KMS-11 (cell line): ENCODE measurements around the gene DGAT2.

Experiments used
- H2AFZ ChIP-seq: fragments of 200-600 bp; sonication (generic); 2 replicates; pipeline ENCODE4 v1.6.1; 2016; ENCODE audit warnings: antibody characterized with exemption, mixed run types, low read depth
- H3K27ac ChIP-seq: fragments of 200-600 bp; sonication (generic); 2 replicates; pipeline ENCODE4 v1.6.1; 2016; ENCODE audit warnings: mild to moderate bottlenecking, mixed run types
- H3K27me3 ChIP-seq: fragments of 200-600 bp; sonication (generic); 2 replicates; pipeline ENCODE4 v1.6.1; 2017; ENCODE audit warnings: mild to moderate bottlenecking, low read depth, mixed run types, moderate library complexity; ENCODE audit not compliant: insufficient read depth
- H3K36me3 ChIP-seq: fragments of 200-600 bp; sonication (generic); 2 replicates; pipeline ENCODE4 v1.6.1; 2017; ENCODE audit warnings: mild to moderate bottlenecking, mixed run types; ENCODE audit not compliant: insufficient read depth
- H3K4me1 ChIP-seq: fragments of 200-600 bp; sonication (generic); 2 replicates; pipeline ENCODE4 v1.6.1; 2016; ENCODE audit warnings: mild to moderate bottlenecking, low read depth, mixed run types; ENCODE audit not compliant: poor library complexity, severe bottlenecking
- H3K4me2 ChIP-seq: fragments of 200-600 bp; sonication (generic); 2 replicates; pipeline ENCODE4 v1.7.0; 2016; ENCODE audit warnings: mild to moderate bottlenecking, mixed run types
- H3K4me3 ChIP-seq: fragments of 200-600 bp; sonication (generic); IDR thresholded peaks from 2 replicates; pipeline ENCODE4 v1.6.1; 2017; ENCODE audit warnings: low read depth, low read length, mixed read lengths; ENCODE audit not compliant: insufficient read depth
- H3K79me2 ChIP-seq: fragments of 200-600 bp; sonication (generic); 2 replicates; pipeline ENCODE4 v1.6.1; 2016; ENCODE audit warnings: low read depth, mixed run types; ENCODE audit not compliant: insufficient read depth
- H3K9ac ChIP-seq: fragments of 200-600 bp; sonication (generic); 2 replicates; pipeline ENCODE4 v1.6.1; 2016; ENCODE audit warnings: mild to moderate bottlenecking, mixed run types
- H4K20me1 ChIP-seq: fragments of 200-600 bp; sonication (generic); 2 replicates; pipeline ENCODE4 v1.6.1; 2016; ENCODE audit warnings: mild to moderate bottlenecking, mixed run types; ENCODE audit not compliant: insufficient read depth
- TF ChIP-seq, protein P1 (sequence below): fragments of 200-600 bp; sonication (generic); conservative IDR thresholded peaks from 2 replicates; pipeline ENCODE4 v1.6.1; 2017; ENCODE audit warnings: low read depth, mild to moderate bottlenecking, antibody characterized with exemption, low read length, moderate library complexity, mixed read lengths

The DGAT2 gene

DNA sequence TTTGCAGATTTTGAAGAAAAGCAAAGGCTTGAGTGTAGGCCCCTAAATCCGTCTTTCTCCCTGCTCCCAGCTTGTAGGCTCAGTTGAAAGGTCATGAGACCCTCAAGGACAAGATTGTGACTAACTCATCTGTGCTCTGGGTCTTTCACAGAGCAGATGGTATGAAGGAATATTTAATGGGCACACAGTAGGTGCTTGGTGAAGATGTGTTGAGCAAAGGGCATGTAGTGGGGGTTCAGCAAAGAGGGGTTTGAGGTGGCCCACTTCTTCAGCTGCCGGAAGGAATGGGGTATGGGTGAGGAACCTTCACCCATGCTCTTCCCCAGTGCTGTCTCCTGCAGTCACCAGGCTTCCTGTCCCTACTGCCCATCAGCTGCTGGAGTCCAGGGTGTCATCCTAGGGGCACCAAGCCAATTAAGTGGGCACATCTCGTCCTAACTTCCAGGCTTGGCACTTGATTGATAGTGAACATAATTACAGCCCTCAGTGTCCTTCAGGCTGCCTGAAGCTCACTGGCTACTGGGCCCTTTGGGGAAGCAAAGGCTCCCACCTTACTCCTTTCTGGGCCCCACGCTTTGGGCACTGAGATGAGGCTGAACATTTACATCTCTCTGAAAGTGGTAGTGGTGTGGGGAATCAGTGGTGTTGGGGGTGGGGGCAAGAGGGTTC lies 15.0 kb downstream of the DGAT2 start:
- TF ChIP-seq, protein P1, sequence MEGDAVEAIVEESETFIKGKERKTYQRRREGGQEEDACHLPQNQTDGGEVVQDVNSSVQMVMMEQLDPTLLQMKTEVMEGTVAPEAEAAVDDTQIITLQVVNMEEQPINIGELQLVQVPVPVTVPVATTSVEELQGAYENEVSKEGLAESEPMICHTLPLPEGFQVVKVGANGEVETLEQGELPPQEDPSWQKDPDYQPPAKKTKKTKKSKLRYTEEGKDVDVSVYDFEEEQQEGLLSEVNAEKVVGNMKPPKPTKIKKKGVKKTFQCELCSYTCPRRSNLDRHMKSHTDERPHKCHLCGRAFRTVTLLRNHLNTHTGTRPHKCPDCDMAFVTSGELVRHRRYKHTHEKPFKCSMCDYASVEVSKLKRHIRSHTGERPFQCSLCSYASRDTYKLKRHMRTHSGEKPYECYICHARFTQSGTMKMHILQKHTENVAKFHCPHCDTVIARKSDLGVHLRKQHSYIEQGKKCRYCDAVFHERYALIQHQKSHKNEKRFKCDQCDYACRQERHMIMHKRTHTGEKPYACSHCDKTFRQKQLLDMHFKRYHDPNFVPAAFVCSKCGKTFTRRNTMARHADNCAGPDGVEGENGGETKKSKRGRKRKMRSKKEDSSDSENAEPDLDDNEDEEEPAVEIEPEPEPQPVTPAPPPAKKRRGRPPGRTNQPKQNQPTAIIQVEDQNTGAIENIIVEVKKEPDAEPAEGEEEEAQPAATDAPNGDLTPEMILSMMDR = no peak
- H3K4me2 ChIP-seq = no peak overlapping the region
- no peak overlapping the region for H3K9ac ChIP-seq
- H3K4me3 ChIP-seq = no peak overlapping the region
- H3K27ac ChIP-seq = no peak overlapping the region
- no peak overlapping the region for H2AFZ ChIP-seq
- H3K79me2 ChIP-seq = no peaks in the 10 kb centered on the region
- no peaks in the 10 kb centered on the region for H3K27me3 ChIP-seq
- H3K36me3 ChIP-seq = no peaks in the 10 kb centered on the region
- no peaks in the 10 kb centered on the region for H4K20me1 ChIP-seq
- H3K4me1 ChIP-seq = no peaks in the 10 kb centered on the region

DNA sequence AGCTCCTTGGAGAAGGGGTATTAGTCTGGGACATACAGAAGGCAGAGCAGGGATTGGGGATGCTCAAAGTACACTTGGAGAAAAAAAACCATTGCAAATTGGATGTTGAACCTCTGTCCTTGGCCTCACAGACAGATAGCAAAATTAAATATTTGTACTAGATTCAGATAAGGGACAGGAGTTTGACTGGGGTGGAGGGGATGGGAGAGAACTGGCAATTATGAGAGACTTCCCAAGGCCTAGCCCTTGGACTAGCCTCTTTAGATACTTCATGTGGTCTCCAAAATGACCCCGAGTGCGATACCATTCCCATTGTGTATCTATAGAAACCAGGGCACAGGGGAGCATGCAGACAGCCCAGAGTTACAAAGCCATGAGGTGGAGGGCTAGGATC lies 15.5 kb downstream of the DGAT2 start:
- Histone ChIP-seq H3K36me3 (no peaks in the 10 kb centered on the region), H3K79me2 (no peaks in the 10 kb centered on the region), H3K27me3 (no peaks in the 10 kb centered on the region), H3K4me1 (no peaks in the 10 kb centered on the region), H3K9ac (no peak overlapping the region), H2AFZ (no peak overlapping the region), H3K4me3 (no peak overlapping the region), H3K4me2 (no peak overlapping the region), H4K20me1 (no peaks in the 10 kb centered on the region), H3K27ac (no peak overlapping the region)
- TF ChIP-seq, protein P1 = no peak

DNA sequence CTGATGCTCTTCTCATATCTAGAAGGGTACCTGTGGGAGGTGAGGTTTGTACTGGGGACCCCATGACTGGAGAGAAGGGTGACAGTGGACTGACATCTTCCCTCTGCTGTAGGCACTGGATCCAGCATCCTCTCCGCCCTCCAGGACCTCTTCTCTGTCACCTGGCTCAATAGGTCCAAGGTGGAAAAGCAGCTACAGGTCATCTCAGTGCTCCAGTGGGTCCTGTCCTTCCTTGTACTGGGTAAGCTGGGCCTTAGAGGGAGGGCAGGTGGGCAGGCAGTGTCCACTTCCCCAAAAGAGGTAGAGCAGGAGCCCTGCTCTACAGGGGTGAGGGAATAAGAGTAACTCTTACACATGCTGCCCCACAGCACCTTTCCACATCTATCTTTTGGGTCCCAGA lies 15.9 kb downstream of the DGAT2 start:
- no peak overlapping the region for H2AFZ ChIP-seq
- no peak overlapping the region for H3K27ac ChIP-seq
- H3K4me3 ChIP-seq = no peak overlapping the region
- H3K79me2 ChIP-seq = no peaks in the 10 kb centered on the region
- TF ChIP-seq, protein P1 = no peak
- H3K36me3 ChIP-seq = no peaks in the 10 kb centered on the region
- no peaks in the 10 kb centered on the region for H3K27me3 ChIP-seq
- no peaks in the 10 kb centered on the region for H4K20me1 ChIP-seq
- no peaks in the 10 kb centered on the region for H3K4me1 ChIP-seq
- H3K4me2 ChIP-seq = no peak overlapping the region
- H3K9ac ChIP-seq = no peak overlapping the region

DNA sequence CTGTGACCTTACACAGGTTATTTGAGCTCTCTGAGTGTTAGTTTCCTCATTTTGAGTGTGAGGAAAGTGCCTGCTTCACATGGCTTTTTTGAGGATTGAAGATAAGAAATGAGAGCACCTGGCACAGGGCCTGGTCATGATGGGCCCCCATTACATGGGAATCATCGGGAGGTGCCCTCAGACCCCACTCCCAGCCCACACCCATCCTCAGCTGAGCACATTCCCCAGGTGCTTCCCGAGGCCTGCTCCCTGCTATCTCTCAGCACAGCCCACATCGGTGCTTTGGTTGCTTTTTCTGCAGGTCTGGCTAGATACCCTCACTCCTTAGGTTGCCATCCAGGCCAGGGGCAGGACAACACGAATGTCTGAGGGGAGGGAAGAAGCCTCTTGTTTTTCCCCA lies 16.6 kb downstream of the DGAT2 start:
- Histone ChIP-seq H2AFZ (no peak overlapping the region), H3K36me3 (no peaks in the 10 kb centered on the region), H3K4me1 (no peaks in the 10 kb centered on the region), H3K79me2 (no peaks in the 10 kb centered on the region), H3K27ac (no peak overlapping the region), H3K4me3 (no peak overlapping the region), H3K27me3 (no peaks in the 10 kb centered on the region), H4K20me1 (no peaks in the 10 kb centered on the region), H3K4me2 (no peak overlapping the region), H3K9ac (no peak overlapping the region)
- TF ChIP-seq, protein P1 = no peak
